Spinal cord (tissue), 10 donors: Measurements from ENCODE around the gene WDR35. TPM values are rescaled to one million over a fixed set of nuclear protein-coding genes. Genes with fewer than 3 reads are reported as not detected.

Source experiments
- DNase-seq, 6 donors: peaks; one replicate each; pipeline versions ENCODE4 v3.0.0 to v3.0.0-alpha.2; 2013 to 2015; ENCODE audit warnings: low spot score in 6 of 6, low read depth in 4 of 6
- H3K27ac ChIP-seq: one replicate; pipeline ENCODE4 v1.5.1; 2013; ENCODE audit warnings: low read depth, low read length, control low read depth
- H3K27me3 ChIP-seq: one replicate; pipeline ENCODE4 v1.6.1; 2013; ENCODE audit warnings: low read length; ENCODE audit not compliant: control insufficient read depth, insufficient read depth
- H3K36me3 ChIP-seq: one replicate; pipeline ENCODE4 v1.6.1; 2013; ENCODE audit warnings: low read length; ENCODE audit not compliant: control insufficient read depth, insufficient read depth
- H3K4me1 ChIP-seq: one replicate; pipeline ENCODE4 v1.6.1; 2013; ENCODE audit warnings: low read length; ENCODE audit not compliant: control insufficient read depth, insufficient read depth
- H3K4me3 ChIP-seq: one replicate; pipeline ENCODE4 v1.5.1; 2013; ENCODE audit warnings: low read depth, low read length, control low read depth
- H3K9me3 ChIP-seq: one replicate; pipeline ENCODE4 v1.6.1; 2013; ENCODE audit warnings: low read length; ENCODE audit not compliant: control insufficient read depth, insufficient read depth
- WGBS: methylation state at CpG from one replicate; pipeline ENCODE4 v1.1.5; 2013; ENCODE audit warnings: missing lambda C conversion rate; ENCODE audit not compliant: insufficient coverage; 5-methylcytosine and 5-hydroxymethylcytosine counted together
- polyA plus RNA-seq, 2 donors: library from polyadenylated mRNA; unstranded; fragments of 120-200 nt; gene quantifications; one replicate each; pipeline ENCODE4 v1.2.1, GENCODE V29; 2013; ENCODE audit not compliant: insufficient read length in 2 of 2
- total RNA-seq, 2 donors: library from RNA; depleted of rRNA in 1 of 2; stranded (reverse); fragments of 120-200 nt in 1 of 2; fragments of >200 nt in 1 of 2; gene quantifications; one replicate each; pipeline versions ENCODE4 v1.2.3 to v1.2.4, GENCODE V29; 2013 to 2014
- donor health status: healthy.

The WDR35 gene
- total and polyA plus RNA-seq, 4 donors: 15.1 to 28.4 (median 22.7) TPM

DNA sequence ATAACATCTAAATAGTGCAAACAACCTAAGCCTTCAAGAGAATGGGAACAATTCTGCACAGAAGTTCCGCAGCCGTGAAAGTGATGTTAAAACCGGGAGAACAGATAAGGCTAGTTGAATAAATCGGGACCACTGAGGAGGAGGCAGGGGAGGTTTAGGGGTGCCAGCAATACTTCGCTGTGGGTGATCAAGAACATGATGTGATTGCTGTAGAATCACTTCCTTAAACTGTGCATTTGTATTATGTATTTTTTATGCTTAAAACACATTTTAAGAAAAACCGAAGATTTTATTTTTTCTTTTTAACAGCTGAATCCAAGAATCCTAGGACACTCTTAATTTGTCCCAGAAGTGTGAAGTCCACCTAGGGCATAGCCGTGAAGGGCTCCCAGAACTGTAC is 121.7 kb downstream of the WDR35 start:
- no peaks in the 10 kb centered on the region for H3K36me3 ChIP-seq
- peaks cover 13% of the 10 kb centered on the region for H3K27me3 ChIP-seq
- H3K27ac ChIP-seq: no peak overlapping the region
- 71% methylated on average over 4 of the region's 7 CpGs for WGBS
- H3K4me1 ChIP-seq: peaks cover 22% of the 10 kb centered on the region
- no peaks in the 10 kb centered on the region for H3K9me3 ChIP-seq
- DNase-seq: peak in 1 of 6 donors; percentile 5
- peak overlapping the region; percentile 57 for H3K4me3 ChIP-seq

DNA sequence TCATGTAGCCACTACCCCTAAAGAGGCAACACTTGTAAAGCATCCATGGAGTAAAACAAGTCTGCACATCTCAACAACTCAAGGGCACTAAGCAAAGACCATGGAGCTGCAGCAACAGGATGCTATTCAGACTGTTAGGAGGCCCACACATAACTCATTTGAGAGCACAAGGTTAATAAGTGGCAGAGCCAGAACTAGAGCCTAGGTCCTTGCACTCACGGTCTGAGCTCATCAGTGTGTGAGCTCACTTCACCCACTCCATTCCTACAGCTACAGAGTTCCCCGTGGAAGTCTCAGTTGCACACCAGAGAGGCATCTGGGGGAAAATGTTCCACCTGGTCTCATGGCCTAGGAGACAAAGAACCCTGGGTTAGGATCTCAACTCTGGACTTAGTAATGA is 123.1 kb downstream of the WDR35 start:
- Histone ChIP-seq H3K27ac (no peak overlapping the region), H3K9me3 (no peaks in the 10 kb centered on the region), H3K4me1 (peaks cover 26% of the 10 kb centered on the region), H3K4me3 (no peak overlapping the region), H3K36me3 (no peaks in the 10 kb centered on the region), H3K27me3 (peaks cover 13% of the 10 kb centered on the region)
- DNase-seq: no peak
- 94% methylated on average over 2 of the region's 2 CpGs for WGBS

DNA sequence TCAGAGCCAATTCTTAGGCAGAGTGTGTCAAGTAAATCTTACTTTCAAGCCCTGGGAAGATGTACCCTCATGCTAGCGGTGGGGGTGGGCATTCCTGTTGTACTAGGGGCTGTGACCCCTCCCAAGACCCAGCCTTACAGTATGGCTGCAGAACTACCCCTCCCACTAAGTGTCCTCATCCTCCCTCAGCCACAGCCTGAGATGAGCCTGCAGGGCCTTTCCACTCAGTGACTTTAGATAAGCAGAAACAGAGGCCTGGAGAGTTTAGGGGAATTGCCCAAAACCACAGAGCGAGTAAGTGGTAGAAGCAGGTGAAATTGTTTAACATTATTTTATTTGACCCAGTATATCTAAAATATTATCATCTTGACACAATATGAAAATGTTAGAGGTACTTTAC is 124.8 kb downstream of the WDR35 start:
- peaks cover 26% of the 10 kb centered on the region for H3K4me1 ChIP-seq
- no peaks in the 10 kb centered on the region for H3K36me3 ChIP-seq
- WGBS: no CpG with 5 or more reads among the region's 2 CpGs
- no peaks in the 10 kb centered on the region for H3K9me3 ChIP-seq
- no peak overlapping the region for H3K27ac ChIP-seq
- peaks cover 13% of the 10 kb centered on the region for H3K27me3 ChIP-seq
- DNase-seq: no peak
- H3K4me3 ChIP-seq: no peak overlapping the region

DNA sequence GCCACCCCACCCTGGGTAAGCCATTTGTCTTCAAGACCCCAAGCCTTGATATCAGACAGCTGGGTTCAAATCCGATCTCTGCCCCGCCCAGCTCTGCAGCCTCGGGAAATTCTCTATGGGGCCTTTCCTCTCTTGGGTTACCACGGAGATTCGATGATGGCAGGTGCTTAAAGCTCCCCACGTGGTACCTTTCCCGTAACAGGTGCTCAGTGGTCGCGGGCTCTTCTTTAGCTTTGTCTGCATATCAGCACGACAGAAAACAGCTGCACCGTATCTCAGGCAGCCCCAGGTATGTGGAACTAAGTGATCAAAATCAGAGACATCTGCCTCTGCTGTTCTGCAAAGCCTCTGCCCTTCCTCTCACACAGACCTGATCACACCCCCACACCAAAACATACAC is 125.5 kb downstream of the WDR35 start:
- 94% methylated on average over 9 of the region's 11 CpGs for WGBS
- Histone ChIP-seq H3K4me3 (no peak overlapping the region), H3K36me3 (no peaks in the 10 kb centered on the region)

DNA sequence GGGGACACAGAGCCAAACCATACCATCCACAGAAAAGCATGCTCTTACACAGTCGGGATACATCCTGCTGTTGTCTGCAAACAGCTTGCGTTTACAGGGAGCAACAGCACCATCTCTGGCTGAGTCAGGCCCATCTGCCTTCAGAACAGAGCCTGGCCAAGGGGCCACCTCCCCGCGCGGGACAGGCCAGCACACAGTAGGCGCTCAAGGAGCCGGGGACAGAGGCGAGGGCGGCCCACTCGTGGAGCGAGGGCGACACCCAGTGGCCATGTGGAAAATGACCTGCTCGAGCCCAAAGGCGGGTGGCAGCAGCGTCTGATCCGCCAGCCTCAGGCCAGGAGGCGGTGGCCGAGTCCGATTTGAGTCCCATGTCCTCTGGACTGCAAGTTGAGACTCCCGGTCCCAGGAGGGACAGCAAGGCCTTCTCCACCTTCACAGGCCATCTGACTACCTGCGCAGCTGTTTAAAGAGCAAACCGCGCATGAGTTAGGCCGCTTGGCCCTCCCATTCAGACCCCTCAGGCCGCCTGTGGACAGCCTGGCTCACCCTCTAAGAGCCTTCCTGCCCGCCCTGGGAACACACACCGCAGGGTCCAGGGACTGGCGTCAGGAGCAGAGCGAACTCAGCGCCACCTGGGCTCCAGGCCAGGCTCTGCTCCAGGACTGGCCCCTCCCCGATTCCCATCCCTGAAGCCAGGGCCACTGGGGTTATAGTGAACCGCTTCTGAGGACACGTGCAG is 126.4 kb downstream of the WDR35 start:
- WGBS: 14% methylated on average over 33 of the region's 33 CpGs
- peak; percentile 13 to 81 (median 25) for DNase-seq
- Histone ChIP-seq H3K36me3 (no peaks in the 10 kb centered on the region), H3K27ac (no peak overlapping the region), H3K4me1 (peaks cover 15% of the 10 kb centered on the region), H3K9me3 (no peaks in the 10 kb centered on the region), H3K4me3 (no peak overlapping the region), H3K27me3 (peaks cover 7% of the 10 kb centered on the region)

More for the DNA sequence above, 125.5 kb downstream of the WDR35 start:
- Histone ChIP-seq H3K27ac (no peak overlapping the region), H3K4me1 (peaks cover 24% of the 10 kb centered on the region), H3K9me3 (no peaks in the 10 kb centered on the region), H3K27me3 (peaks cover 13% of the 10 kb centered on the region)
- no peak for DNase-seq

DNA sequence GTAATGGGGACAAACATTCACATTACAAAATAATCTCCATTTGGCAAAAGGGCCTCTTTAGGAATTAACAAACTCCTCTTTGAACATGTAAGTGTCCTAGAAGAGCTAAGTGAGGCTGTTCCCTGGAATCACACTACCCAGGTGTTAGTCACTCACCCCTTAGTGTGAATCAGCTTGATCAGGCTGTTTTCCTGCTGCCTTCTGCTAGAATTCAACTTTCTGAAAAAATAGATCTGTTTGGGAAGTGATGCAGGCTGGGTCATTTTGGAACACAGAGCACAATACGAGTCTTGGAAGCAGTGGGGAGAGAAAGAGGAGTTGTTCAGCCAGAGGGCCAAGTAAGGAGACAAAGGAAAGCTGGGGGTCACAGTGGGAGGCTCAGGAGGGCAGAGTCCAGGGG is 128.1 kb downstream of the WDR35 start:
- WGBS: 50% methylated on average over 1 of the region's 1 CpG
- Histone ChIP-seq H3K27me3 (no peaks in the 10 kb centered on the region), H3K27ac (no peak overlapping the region), H3K4me1 (peaks cover 13% of the 10 kb centered on the region), H3K9me3 (no peaks in the 10 kb centered on the region), H3K36me3 (no peaks in the 10 kb centered on the region), H3K4me3 (no peak overlapping the region)
- no peak for DNase-seq

Other genes starting within 250 kb of the WDR35 start
- gene TTC32, start 88.1 kb downstream of the WDR35 start, total RNA-seq: 10 to 100 TPM; 10.7 to 18.8 TPM
- gene TTC32, start 88.1 kb downstream of the WDR35 start, polyA plus RNA-seq: 10 to 100 TPM; 24.8 to 34.2 TPM
- gene MATN3, start 22.6 kb upstream of the WDR35 start, total RNA-seq: 1 to 10 TPM; 3.5 to 4.1 TPM
- gene MATN3, start 22.6 kb upstream of the WDR35 start, polyA plus RNA-seq: 1 to 10 TPM; 3.9 to 4.6 TPM
- gene LAPTM4A, start 61.5 kb upstream of the WDR35 start, total RNA-seq: 100 to 1,000 TPM; 159 to 208 TPM
- gene LAPTM4A, start 61.5 kb upstream of the WDR35 start, polyA plus RNA-seq: 100 to 1,000 TPM; 159 to 201 TPM
- 10 to 100 TPM in 1 of 2 donors, 1 to 10 TPM in 1; 4.7 to 21.0 TPM for gene SDC1, start 235.0 kb upstream of the WDR35 start, total RNA-seq
- 10 to 100 TPM in 1 of 2 donors, 1 to 10 TPM in 1; 7.7 to 10.8 TPM for gene SDC1, start 235.0 kb upstream of the WDR35 start, polyA plus RNA-seq